Right atrium auricular region (tissue), 2 donors: ENCODE data around the gene NAMPT. TPM values are rescaled to one million over a fixed set of nuclear protein-coding genes. Genes with fewer than 3 reads are reported as not detected.

Experiments
- DNase-seq: peaks from one replicate; pipeline ENCODE4 v3.0.0-alpha.2; 2019; ENCODE audit warnings: low spot score
- H3K27ac ChIP-seq, 2 donors: fragments of 200-600 bp; sonication (generic); 1 replicate in 1 of 2; 2 replicates in 1 of 2; pipeline ENCODE4 v1.5.1; 2016 to 2019
- H3K27me3 ChIP-seq, 2 donors: fragments of 200-600 bp; sonication (generic); one replicate each; pipeline versions ENCODE4 v1.5.1 to v1.6.0; 2017 to 2019
- H3K36me3 ChIP-seq: fragments of 200-600 bp; sonication (generic); one replicate; pipeline ENCODE4 v1.5.1; 2016
- H3K4me1 ChIP-seq, 2 donors: fragments of 200-600 bp; sonication (generic); one replicate each; pipeline versions ENCODE4 v1.5.1 to v1.6.0; 2017 to 2019
- H3K4me3 ChIP-seq, 2 donors: fragments of 200-600 bp; sonication (generic); 1 replicate in 1 of 2; 2 replicates in 1 of 2; pipeline ENCODE4 v1.5.1; 2017 to 2019; ENCODE audit warnings: mild to moderate bottlenecking in 1 of 2, moderate library complexity in 1 of 2
- H3K9me3 ChIP-seq, 2 donors: fragments of 200-600 bp; sonication (generic); one replicate each; pipeline ENCODE4 v1.5.1; 2019
- total RNA-seq, 2 donors: library from RNA; depleted of rRNA; stranded (reverse); fragments of >200 nt; gene quantifications; one replicate each; pipeline ENCODE4 v1.1.0, GENCODE V29; 2016
- TF ChIP-seq, protein P1 (sequence below), 2 donors: fragments of 200-600 bp; sonication (generic); IDR thresholded peaks; one replicate each; pipeline ENCODE4 v1.5.1; 2019; ENCODE audit warnings: antibody characterized with exemption in 2 of 2

NAMPT gene
- total RNA-seq, 2 donors from 2014 or later, result 143 to 194 TPM

DNA sequence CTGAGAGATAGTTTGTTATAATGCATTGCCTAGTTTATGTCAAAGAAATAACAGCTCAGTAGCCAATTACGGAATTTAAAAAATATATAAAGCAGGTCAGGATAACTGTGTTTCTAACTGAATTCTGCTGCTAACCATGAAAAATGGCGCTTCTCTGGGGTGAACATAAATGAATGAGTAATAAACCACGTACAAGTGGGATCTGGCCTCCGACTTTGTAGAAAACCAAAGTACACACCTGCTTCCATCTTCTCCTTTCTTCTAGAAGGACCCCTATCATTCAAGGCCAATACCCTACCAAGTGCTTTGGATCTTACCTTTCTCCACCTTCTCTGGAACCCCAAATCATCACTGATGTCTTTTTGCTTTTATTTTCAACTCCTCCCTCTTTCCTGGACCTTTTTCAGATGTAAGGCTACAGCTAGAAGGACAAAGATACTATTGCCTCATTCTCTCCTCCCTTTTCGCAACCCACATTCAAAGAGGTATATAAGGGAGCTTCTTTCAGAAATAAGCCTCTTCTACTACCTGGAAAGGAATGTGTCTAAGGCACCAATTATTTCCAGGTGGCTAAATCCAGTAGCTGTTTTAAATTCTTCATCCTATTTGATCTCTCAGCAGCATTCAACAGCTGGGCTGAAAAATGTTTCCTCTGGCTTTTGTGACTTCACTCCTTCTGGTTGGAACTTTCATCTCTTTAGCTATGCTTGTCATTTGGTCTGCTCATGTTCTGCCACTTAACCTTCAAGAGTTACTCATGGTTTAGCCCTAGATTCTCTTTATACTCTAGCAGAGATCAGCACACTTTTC, 37.7 kb downstream of the NAMPT start:
- H3K36me3 ChIP-seq, result peaks cover 42% of the 10 kb centered on the region

DNA sequence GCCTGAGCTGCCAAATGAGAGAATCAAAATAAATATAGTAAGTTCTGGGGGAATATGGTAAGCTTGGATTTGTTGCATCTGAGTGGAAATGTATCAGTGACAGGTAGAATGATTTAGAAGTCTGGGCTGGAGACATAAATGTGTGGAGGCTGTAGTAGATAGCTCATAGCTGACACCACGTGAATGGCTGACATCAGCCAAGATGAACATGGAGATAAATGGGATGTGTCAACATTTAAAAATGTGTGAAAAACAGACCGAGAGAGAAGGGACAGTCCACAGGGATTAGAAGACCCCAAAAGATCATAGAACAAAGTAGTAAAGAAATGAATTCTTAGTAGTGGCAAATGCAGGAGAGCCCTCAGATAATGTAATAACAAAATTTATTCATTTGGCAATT, 40.9 kb downstream of the NAMPT start:
- peaks cover 0 to 9% of the 10 kb centered on the region in 2 donors for H3K9me3 ChIP-seq
- TF ChIP-seq, protein P1, sequence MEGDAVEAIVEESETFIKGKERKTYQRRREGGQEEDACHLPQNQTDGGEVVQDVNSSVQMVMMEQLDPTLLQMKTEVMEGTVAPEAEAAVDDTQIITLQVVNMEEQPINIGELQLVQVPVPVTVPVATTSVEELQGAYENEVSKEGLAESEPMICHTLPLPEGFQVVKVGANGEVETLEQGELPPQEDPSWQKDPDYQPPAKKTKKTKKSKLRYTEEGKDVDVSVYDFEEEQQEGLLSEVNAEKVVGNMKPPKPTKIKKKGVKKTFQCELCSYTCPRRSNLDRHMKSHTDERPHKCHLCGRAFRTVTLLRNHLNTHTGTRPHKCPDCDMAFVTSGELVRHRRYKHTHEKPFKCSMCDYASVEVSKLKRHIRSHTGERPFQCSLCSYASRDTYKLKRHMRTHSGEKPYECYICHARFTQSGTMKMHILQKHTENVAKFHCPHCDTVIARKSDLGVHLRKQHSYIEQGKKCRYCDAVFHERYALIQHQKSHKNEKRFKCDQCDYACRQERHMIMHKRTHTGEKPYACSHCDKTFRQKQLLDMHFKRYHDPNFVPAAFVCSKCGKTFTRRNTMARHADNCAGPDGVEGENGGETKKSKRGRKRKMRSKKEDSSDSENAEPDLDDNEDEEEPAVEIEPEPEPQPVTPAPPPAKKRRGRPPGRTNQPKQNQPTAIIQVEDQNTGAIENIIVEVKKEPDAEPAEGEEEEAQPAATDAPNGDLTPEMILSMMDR (IDR thresholded peaks at IDR 0.05), result no peak
- H3K4me3 ChIP-seq, result no peak overlapping the region
- no peak overlapping the region for H3K27ac ChIP-seq
- no peak for DNase-seq
- no peaks in the 10 kb centered on the region for H3K27me3 ChIP-seq
- H3K4me1 ChIP-seq, result no peaks in the 10 kb centered on the region
- peaks cover 21% of the 10 kb centered on the region for H3K36me3 ChIP-seq

More for the DNA sequence above, 37.7 kb downstream of the NAMPT start:
- H3K27me3 ChIP-seq, result no peaks in the 10 kb centered on the region
- DNase-seq, result no peak
- no peak overlapping the region for H3K4me3 ChIP-seq
- TF ChIP-seq, protein P1 (IDR thresholded peaks at IDR 0.05), result no peak
- no peaks in the 10 kb centered on the region for H3K4me1 ChIP-seq
- H3K9me3 ChIP-seq, result peaks cover 0 to 9% of the 10 kb centered on the region in 2 donors
- no peak overlapping the region for H3K27ac ChIP-seq

- H3K27me3 ChIP-seq, result no peaks in the 10 kb centered on the region
- no peak overlapping the region for H3K4me3 ChIP-seq
- H3K27ac ChIP-seq, result peak overlapping the region in 1 of 2 donors; percentile 42
- peaks cover 0 to 15% of the 10 kb centered on the region in 2 donors for H3K4me1 ChIP-seq
- no peak for DNase-seq
- no peaks in the 10 kb centered on the region for H3K9me3 ChIP-seq
- H3K36me3 ChIP-seq, result no peaks in the 10 kb centered on the region
- TF ChIP-seq, protein P1 (IDR thresholded peaks at IDR 0.05), result no peak
These were observed 45.4 kb downstream of the NAMPT start for GRCh38 chr7:106239406-106239805.

DNA sequence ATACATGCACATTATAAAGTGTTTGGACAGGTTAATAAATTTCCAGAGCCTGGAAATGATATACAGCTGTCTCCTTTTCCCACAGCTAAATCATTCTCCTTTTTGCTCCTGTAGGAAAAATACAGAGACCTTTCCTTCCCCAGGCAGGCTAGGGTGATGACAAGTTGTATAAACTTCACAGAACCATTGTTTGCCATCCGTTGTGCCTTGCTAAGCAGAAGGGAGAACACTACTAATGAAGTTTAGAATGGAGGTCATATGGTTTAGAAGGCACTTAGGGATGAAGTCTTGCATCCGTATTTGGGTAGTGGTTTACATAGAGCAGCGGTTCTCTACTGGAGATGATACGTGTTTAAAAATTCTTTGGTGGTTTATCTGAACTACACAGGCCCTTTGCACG, 46.0 kb downstream of the NAMPT start:
- peak overlapping the region in 1 of 2 donors; percentile 42 for H3K27ac ChIP-seq
- TF ChIP-seq, protein P1 (IDR thresholded peaks at IDR 0.05), result no peak
- no peak for DNase-seq

DNA sequence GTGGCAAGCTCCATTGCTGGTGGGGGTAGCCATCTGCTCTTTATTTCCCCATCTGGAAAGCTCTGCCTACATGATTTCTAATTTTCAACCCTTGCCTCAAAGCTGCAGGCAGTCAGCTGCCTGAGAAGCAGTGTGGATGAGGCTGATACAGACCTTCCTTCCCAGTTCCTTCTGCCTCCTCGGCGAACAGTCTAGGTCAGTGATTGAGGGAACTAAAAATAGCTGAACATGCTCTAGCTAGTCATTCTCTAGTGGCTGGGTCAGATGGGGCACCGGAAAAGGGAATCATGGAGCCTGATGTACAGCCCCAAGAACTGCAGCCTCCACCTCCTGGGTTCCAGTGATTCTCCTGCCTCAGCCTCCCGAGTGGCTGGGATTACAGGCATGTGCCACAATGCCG, 48.7 kb downstream of the NAMPT start:
- DNase-seq, result no peak
- TF ChIP-seq, protein P1 (IDR thresholded peaks at IDR 0.05), result no peak
- H3K27ac ChIP-seq, result no peak overlapping the region
- no peaks in the 10 kb centered on the region for H3K36me3 ChIP-seq
- H3K27me3 ChIP-seq, result no peaks in the 10 kb centered on the region
- H3K4me3 ChIP-seq, result no peak overlapping the region
- H3K9me3 ChIP-seq, result no peaks in the 10 kb centered on the region
- peaks cover 0 to 15% of the 10 kb centered on the region in 2 donors for H3K4me1 ChIP-seq

More for the DNA sequence above, 46.0 kb downstream of the NAMPT start:
- peaks cover 0 to 15% of the 10 kb centered on the region in 2 donors for H3K4me1 ChIP-seq
- no peaks in the 10 kb centered on the region for H3K36me3 ChIP-seq
- no peak overlapping the region for H3K4me3 ChIP-seq
- no peaks in the 10 kb centered on the region for H3K27me3 ChIP-seq
- H3K9me3 ChIP-seq, result no peaks in the 10 kb centered on the region
